Measurements from ENCODE around the gene CRLF1.
"Not testable (repeated sequence)": the region's sequence is repeated elsewhere in the genome, so short reads cannot be mapped to it uniquely, and the experiment has no call there.

The CRLF1 gene

GRCh38 chr19:18603255-18603957, 3.2 kb downstream of the CRLF1 start:
- Histone ChIP-seq H3K9me3 (ENCODE audit: control insufficient read depth in 5 of 5, low read length in 5 of 5) (no peaks in the 10 kb centered on the region), H3K27me3 (ENCODE audit: control insufficient read depth in 5 of 5, insufficient read depth in 4 of 5, low read length in 5 of 5) (peaks cover 45 to 63% (median 56%) of the 10 kb centered on the region in 5 donors), H3K4me1 (ENCODE audit: control insufficient read depth in 5 of 5, insufficient read depth in 5 of 5, low read length in 5 of 5) (peaks cover 0 to 14% (median 12%) of the 10 kb centered on the region in 5 donors), H3K27ac (ENCODE audit: low read depth, low read length) (no peak overlapping the region), H3K36me3 (ENCODE audit: control insufficient read depth in 5 of 5, insufficient read depth in 5 of 5, low read length in 5 of 5) (no peaks in the 10 kb centered on the region), H3K9ac (ENCODE audit: low read length in 5 of 5) (no peak overlapping the region), H3K4me3 (ENCODE audit: low read depth in 1 of 5, low read length in 5 of 5) (no peak overlapping the region)

GRCh38 chr19:18601875-18602274, 4.7 kb downstream of the CRLF1 start:
- Histone ChIP-seq H3K36me3 (ENCODE audit: control insufficient read depth in 5 of 5, insufficient read depth in 5 of 5, low read length in 5 of 5) (no peaks in the 10 kb centered on the region), H3K27me3 (ENCODE audit: control insufficient read depth in 5 of 5, insufficient read depth in 4 of 5, low read length in 5 of 5) (peaks cover 33 to 60% (median 50%) of the 10 kb centered on the region in 5 donors), H3K4me1 (ENCODE audit: control insufficient read depth in 5 of 5, insufficient read depth in 5 of 5, low read length in 5 of 5) (peaks cover 0 to 8% (median 5%) of the 10 kb centered on the region in 5 donors), H3K27ac (ENCODE audit: low read depth, low read length) (no peak overlapping the region), H3K9me3 (ENCODE audit: control insufficient read depth in 5 of 5, low read length in 5 of 5) (no peaks in the 10 kb centered on the region), H3K9ac (ENCODE audit: low read length in 5 of 5) (no peak overlapping the region), H3K4me3 (ENCODE audit: low read depth in 1 of 5, low read length in 5 of 5) (no peak overlapping the region)

- not testable (repeated sequence) for H3K4me3 ChIP-seq (ENCODE audit: low read depth in 1 of 5, low read length in 5 of 5); H3K36me3 ChIP-seq (ENCODE audit: control insufficient read depth in 5 of 5, insufficient read depth in 5 of 5, low read length in 5 of 5)
- peaks cover 29 to 55% (median 50%) of the 10 kb centered on the region in 5 donors for H3K27me3 ChIP-seq (ENCODE audit: control insufficient read depth in 5 of 5, insufficient read depth in 4 of 5, low read length in 5 of 5)
Observed at GRCh38 chr19:18600692-18601397, 5.8 kb downstream of the CRLF1 start.

GRCh38 chr19:18599485-18599884, 7.1 kb downstream of the CRLF1 start:
- no peaks in the 10 kb centered on the region for H3K9me3 ChIP-seq (ENCODE audit: control insufficient read depth in 5 of 5, low read length in 5 of 5)
- no peak overlapping the region for H3K9ac ChIP-seq (ENCODE audit: low read length in 5 of 5)
- peaks cover 0 to 16% (median 9%) of the 10 kb centered on the region in 5 donors for H3K4me1 ChIP-seq (ENCODE audit: control insufficient read depth in 5 of 5, insufficient read depth in 5 of 5, low read length in 5 of 5)
- no peak overlapping the region for H3K27ac ChIP-seq (ENCODE audit: low read depth, low read length)
- no peaks in the 10 kb centered on the region for H3K36me3 ChIP-seq (ENCODE audit: control insufficient read depth in 5 of 5, insufficient read depth in 5 of 5, low read length in 5 of 5)
- peaks cover 15 to 45% (median 36%) of the 10 kb centered on the region in 5 donors for H3K27me3 ChIP-seq (ENCODE audit: control insufficient read depth in 5 of 5, insufficient read depth in 4 of 5, low read length in 5 of 5)
- no peak overlapping the region for H3K4me3 ChIP-seq (ENCODE audit: low read depth in 1 of 5, low read length in 5 of 5)

More at GRCh38 chr19:18600692-18601397, 5.8 kb downstream of the CRLF1 start:
- not testable (repeated sequence) for H3K27ac ChIP-seq (ENCODE audit: low read depth, low read length); H3K9me3 ChIP-seq (ENCODE audit: control insufficient read depth in 5 of 5, low read length in 5 of 5); H3K4me1 ChIP-seq (ENCODE audit: control insufficient read depth in 5 of 5, insufficient read depth in 5 of 5, low read length in 5 of 5); H3K9ac ChIP-seq (ENCODE audit: low read length in 5 of 5)

- Histone ChIP-seq H3K9me3 (ENCODE audit: control insufficient read depth in 5 of 5, low read length in 5 of 5) (no peaks in the 10 kb centered on the region), H3K27me3 (ENCODE audit: control insufficient read depth in 5 of 5, insufficient read depth in 4 of 5, low read length in 5 of 5) (peaks cover 9 to 32% (median 24%) of the 10 kb centered on the region in 5 donors), H3K9ac (ENCODE audit: low read length in 5 of 5) (no peak overlapping the region)
Observed at GRCh38 chr19:18597809-18598660, 8.6 kb downstream of the CRLF1 start.

GRCh38 chr19:18596752-18597157, 9.8 kb downstream of the CRLF1 start:
- no peaks in the 10 kb centered on the region for H3K9me3 ChIP-seq (ENCODE audit: control insufficient read depth in 5 of 5, low read length in 5 of 5)
- no peak overlapping the region for H3K9ac ChIP-seq (ENCODE audit: low read length in 5 of 5)
- peaks cover 0 to 31% (median 14%) of the 10 kb centered on the region in 5 donors for H3K4me1 ChIP-seq (ENCODE audit: control insufficient read depth in 5 of 5, insufficient read depth in 5 of 5, low read length in 5 of 5)
- no peak overlapping the region for H3K4me3 ChIP-seq (ENCODE audit: low read depth in 1 of 5, low read length in 5 of 5)
- peaks cover 0 to 3% (median 0%) of the 10 kb centered on the region in 5 donors for H3K36me3 ChIP-seq (ENCODE audit: control insufficient read depth in 5 of 5, insufficient read depth in 5 of 5, low read length in 5 of 5)
- no peak overlapping the region for H3K27ac ChIP-seq (ENCODE audit: low read depth, low read length)
- peaks cover 9 to 29% (median 24%) of the 10 kb centered on the region in 5 donors for H3K27me3 ChIP-seq (ENCODE audit: control insufficient read depth in 5 of 5, insufficient read depth in 4 of 5, low read length in 5 of 5)

More at GRCh38 chr19:18597809-18598660, 8.6 kb downstream of the CRLF1 start:
- H3K4me3 ChIP-seq (ENCODE audit: low read depth in 1 of 5, low read length in 5 of 5): no peak overlapping the region
- H3K36me3 ChIP-seq (ENCODE audit: control insufficient read depth in 5 of 5, insufficient read depth in 5 of 5, low read length in 5 of 5): no peaks in the 10 kb centered on the region
- H3K27ac ChIP-seq (ENCODE audit: low read depth, low read length): no peak overlapping the region
- H3K4me1 ChIP-seq (ENCODE audit: control insufficient read depth in 5 of 5, insufficient read depth in 5 of 5, low read length in 5 of 5): peaks cover 0 to 24% (median 7%) of the 10 kb centered on the region in 5 donors

- H3K27ac ChIP-seq (ENCODE audit: low read depth, low read length): no peak overlapping the region
- no peak overlapping the region for H3K4me3 ChIP-seq (ENCODE audit: low read depth in 1 of 5, low read length in 5 of 5)
- peaks cover 0 to 33% (median 20%) of the 10 kb centered on the region in 5 donors for H3K4me1 ChIP-seq (ENCODE audit: control insufficient read depth in 5 of 5, insufficient read depth in 5 of 5, low read length in 5 of 5)
- no peak overlapping the region for H3K9ac ChIP-seq (ENCODE audit: low read length in 5 of 5)
- H3K9me3 ChIP-seq (ENCODE audit: control insufficient read depth in 5 of 5, low read length in 5 of 5): no peaks in the 10 kb centered on the region
- peaks cover 0 to 10% (median 7%) of the 10 kb centered on the region in 5 donors for H3K36me3 ChIP-seq (ENCODE audit: control insufficient read depth in 5 of 5, insufficient read depth in 5 of 5, low read length in 5 of 5)
- H3K27me3 ChIP-seq (ENCODE audit: control insufficient read depth in 5 of 5, insufficient read depth in 4 of 5, low read length in 5 of 5): peaks cover 9 to 29% (median 24%) of the 10 kb centered on the region in 5 donors
Observed at GRCh38 chr19:18595475-18595874, 11.1 kb downstream of the CRLF1 start.

GRCh38 chr19:18594824-18595373, 11.7 kb downstream of the CRLF1 start:
- Histone ChIP-seq H3K27ac (ENCODE audit: low read depth, low read length) (no peak overlapping the region), H3K9ac (ENCODE audit: low read length in 5 of 5) (peak overlapping the region in 2 of 5 donors; percentile 4 to 48), H3K27me3 (ENCODE audit: control insufficient read depth in 5 of 5, insufficient read depth in 4 of 5, low read length in 5 of 5) (peaks cover 8 to 28% (median 23%) of the 10 kb centered on the region in 5 donors), H3K4me1 (ENCODE audit: control insufficient read depth in 5 of 5, insufficient read depth in 5 of 5, low read length in 5 of 5) (peaks cover 0 to 38% (median 25%) of the 10 kb centered on the region in 5 donors), H3K4me3 (ENCODE audit: low read depth in 1 of 5, low read length in 5 of 5) (peak overlapping the region in 4 of 5 donors; percentile 11 to 50 (median 42)), H3K9me3 (ENCODE audit: control insufficient read depth in 5 of 5, low read length in 5 of 5) (no peaks in the 10 kb centered on the region), H3K36me3 (ENCODE audit: control insufficient read depth in 5 of 5, insufficient read depth in 5 of 5, low read length in 5 of 5) (peaks cover 0 to 10% (median 7%) of the 10 kb centered on the region in 5 donors)

GRCh38 chr19:18594096-18594823, 12.3 kb downstream of the CRLF1 start:
- peaks cover 0 to 10% (median 7%) of the 10 kb centered on the region in 5 donors for H3K36me3 ChIP-seq (ENCODE audit: control insufficient read depth in 5 of 5, insufficient read depth in 5 of 5, low read length in 5 of 5)
- H3K4me1 ChIP-seq (ENCODE audit: control insufficient read depth in 5 of 5, insufficient read depth in 5 of 5, low read length in 5 of 5): peaks cover 0 to 45% (median 32%) of the 10 kb centered on the region in 5 donors
- peak overlapping the region in 2 of 5 donors; percentile 4 to 48 for H3K9ac ChIP-seq (ENCODE audit: low read length in 5 of 5)
- H3K4me3 ChIP-seq (ENCODE audit: low read depth in 1 of 5, low read length in 5 of 5): peak overlapping the region in 4 of 5 donors; percentile 11 to 50 (median 42)
- peaks cover 2 to 22% (median 16%) of the 10 kb centered on the region in 5 donors for H3K27me3 ChIP-seq (ENCODE audit: control insufficient read depth in 5 of 5, insufficient read depth in 4 of 5, low read length in 5 of 5)
- H3K9me3 ChIP-seq (ENCODE audit: control insufficient read depth in 5 of 5, low read length in 5 of 5): no peaks in the 10 kb centered on the region
- no peak overlapping the region for H3K27ac ChIP-seq (ENCODE audit: low read depth, low read length)

All from subcutaneous abdominal adipose tissue (tissue), 5 donors.